GM18502 (cell line): ENCODE measurements around the gene CEACAM18.
"Not testable (repeated sequence)": the region's sequence is repeated elsewhere in the genome, so short reads cannot be mapped to it uniquely, and the experiment has no call there.

Experiments
- ATAC-seq: cut with Tn5 transposase; IDR thresholded peaks from one replicate; pipeline ENCODE4 v1.9.1; 2021; ENCODE audit warnings: mild to moderate bottlenecking; ENCODE audit not compliant: unreplicated experiment, poor library complexity

Gene CEACAM18

GRCh38 chr19:51478381-51479234 is at the start of gene CEACAM18:
Gene CEACAM18 (plus strand): TSS chr19:51478539.
- ATAC-seq = no peak

- no peak for ATAC-seq
Measured at GRCh38 chr19:51430221-51430620, 48.1 kb upstream of the CEACAM18 start.

- no peak for ATAC-seq
Measured at GRCh38 chr19:51431124-51431523, 47.2 kb upstream of the CEACAM18 start.

- no peak for ATAC-seq
Measured at GRCh38 chr19:51433043-51433442, 45.3 kb upstream of the CEACAM18 start.

- no peak for ATAC-seq
Measured at GRCh38 chr19:51434456-51434855, 43.9 kb upstream of the CEACAM18 start.

GRCh38 chr19:51439021-51439465 is 39.3 kb upstream of the CEACAM18 start:
- ATAC-seq = no peak

GRCh38 chr19:51440052-51440451 is 38.3 kb upstream of the CEACAM18 start:
- ATAC-seq = no peak

- ATAC-seq = peak; percentile 3
Measured at GRCh38 chr19:51440846-51441409, 37.4 kb upstream of the CEACAM18 start.

GRCh38 chr19:51441410-51442390 is 36.6 kb upstream of the CEACAM18 start:
- peak; percentile 91 for ATAC-seq

- not testable (repeated sequence) for ATAC-seq
Measured at GRCh38 chr19:51447510-51447909, 30.8 kb upstream of the CEACAM18 start.

- no peak for ATAC-seq
Measured at GRCh38 chr19:51448011-51448410, 30.3 kb upstream of the CEACAM18 start.

GRCh38 chr19:51448411-51449016 is 29.8 kb upstream of the CEACAM18 start:
- no peak for ATAC-seq

GRCh38 chr19:51450730-51451307 is 27.5 kb upstream of the CEACAM18 start:
- ATAC-seq = no peak

GRCh38 chr19:51456541-51457290 is 21.6 kb upstream of the CEACAM18 start:
- ATAC-seq = no peak

- ATAC-seq = no peak
Measured at GRCh38 chr19:51457351-51458013, 20.9 kb upstream of the CEACAM18 start.

- no peak for ATAC-seq
Measured at GRCh38 chr19:51458051-51458645, 20.2 kb upstream of the CEACAM18 start, which contains the start of gene SIGLEC8. Gene SIGLEC8 (minus strand): TSS chr19:51458454. CDS start chr19:51458387, 67 bp downstream.

- no peak for ATAC-seq
Measured at GRCh38 chr19:51458899-51459505, 19.3 kb upstream of the CEACAM18 start.
